Mucosa of descending colon (tissue), 3 donors: Measurements from ENCODE around the gene SLC17A3. TPM values are rescaled to one million over a fixed set of nuclear protein-coding genes. Genes with fewer than 3 reads are reported as not detected.

Source experiments
- ATAC-seq: fragments of 200-7000 bp; cut with Tn5 transposase; one replicate; pipeline ENCODE4 v1.9.1; 2020; ENCODE audit warnings: mild to moderate bottlenecking, moderate library complexity
- DNase-seq, 3 donors: peaks; one replicate each; pipeline ENCODE4 v3.0.0-alpha.2; 2020
- H3K36me3 ChIP-seq: fragments of 200-600 bp; one replicate; pipeline ENCODE4 v1.8.0; 2021; ENCODE audit warnings: low read depth, mild to moderate bottlenecking
- H3K4me1 ChIP-seq: fragments of 200-600 bp; one replicate; pipeline ENCODE4 v1.8.0; 2021; ENCODE audit warnings: low read depth, mild to moderate bottlenecking
- H3K4me3 ChIP-seq: fragments of 200-600 bp; one replicate; pipeline ENCODE4 v1.8.0; 2021; ENCODE audit warnings: mild to moderate bottlenecking
- H3K9me3 ChIP-seq: fragments of 200-600 bp; one replicate; pipeline ENCODE4 v1.8.0; 2021; ENCODE audit warnings: mild to moderate bottlenecking
- CTCF ChIP-seq: fragments of 200-600 bp; IDR thresholded peaks from one replicate; pipeline ENCODE4 v1.8.0; 2022; ENCODE audit warnings: antibody characterized with exemption, mild to moderate bottlenecking
- intact Hi-C, 2 donors: fragments of 100-400 bp; cut with DNase I in 1 of 2; cut with micrococcal nuclease in 1 of 2; formaldehyde crosslinking; loops; one replicate each; pipeline versions ENCODE4 v1.11.0 to v1.11.1; 2022; cut with DNase I, micrococcal nuclease
- total RNA-seq, 3 donors: library from RNA; stranded (reverse); fragmentation: NEBNext Ultra II Directional in 2 of 3; extraction: Animal tissue kit (Norgen Biotek cat#: 25700) in 2 of 3; gene quantifications; one replicate each; pipeline versions ENCODE4 v1.2.1 to v1.2.4, GENCODE V29; 2021 to 2023
- donor health status: DM: no; HTN: no; CAD: no; lungs with moderate emphysema.
- donor health status: DM: no; HTN: no; CAD: no.
- donor health status: DM: no; HTN: yes; CAD: no.

Gene SLC17A3
- total RNA-seq, 3 donors from 2014 or later: not detected

DNA sequence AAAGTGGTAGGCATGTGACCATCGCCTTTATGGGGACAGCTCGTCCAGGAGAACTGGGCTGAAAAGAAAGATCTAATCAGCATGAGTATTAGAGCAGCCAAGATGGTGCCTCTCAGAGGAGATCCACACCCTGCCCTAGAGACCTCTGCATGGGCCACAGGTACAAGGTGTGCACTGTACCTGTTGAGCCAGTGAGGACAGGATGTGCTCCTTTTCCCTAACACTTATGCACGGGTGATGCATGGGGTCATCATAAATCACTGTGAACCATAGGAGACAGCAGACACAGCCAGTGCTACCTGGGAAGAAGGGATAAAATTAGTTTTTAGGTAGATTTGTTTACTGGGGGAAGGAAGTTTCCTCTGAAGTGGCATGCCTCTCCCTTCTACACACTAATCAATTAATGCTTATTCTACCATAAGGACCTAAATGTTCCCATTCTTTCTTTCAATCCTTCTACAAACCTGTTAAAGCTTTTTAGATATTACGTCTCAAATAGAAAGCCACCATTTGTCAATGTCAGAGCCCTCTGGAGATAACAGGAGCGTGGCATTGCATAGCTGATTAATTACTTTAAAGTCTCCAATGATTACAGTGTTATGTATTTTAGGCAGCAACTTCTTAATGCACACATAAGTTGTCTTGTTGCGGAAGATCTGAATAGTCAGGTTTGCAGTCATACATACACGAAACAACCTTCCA lies 42.9 kb upstream of the SLC17A3 start:
- H3K36me3 ChIP-seq: no peaks in the 10 kb centered on the region
- no peak overlapping the region for H3K4me3 ChIP-seq
- no peaks in the 10 kb centered on the region for H3K9me3 ChIP-seq
- intact Hi-C loops: no loop called here
- H3K4me1 ChIP-seq: no peaks in the 10 kb centered on the region
- ATAC-seq: no peak
- no peak for DNase-seq
- no peak for TF ChIP-seq CTCF

- H3K4me1 ChIP-seq: no peaks in the 10 kb centered on the region
- H3K4me3 ChIP-seq: no peak overlapping the region
- no peak for ATAC-seq
- H3K36me3 ChIP-seq: no peaks in the 10 kb centered on the region
- DNase-seq: no peak
- TF ChIP-seq CTCF: no peak
- H3K9me3 ChIP-seq: no peaks in the 10 kb centered on the region
- intact Hi-C loops: no loop called here
Observed at GRCh38 chr6:25916330-25916729, 42.3 kb upstream of the SLC17A3 start.

- no peak for TF ChIP-seq CTCF
- Histone ChIP-seq H3K4me1 (no peaks in the 10 kb centered on the region), H3K9me3 (no peaks in the 10 kb centered on the region), H3K36me3 (no peaks in the 10 kb centered on the region), H3K4me3 (no peak overlapping the region)
- ATAC-seq (no peak), DNase-seq (no peak)
- intact Hi-C loops: no loop called here
Observed at GRCh38 chr6:25913741-25914140, 39.7 kb upstream of the SLC17A3 start.

DNA sequence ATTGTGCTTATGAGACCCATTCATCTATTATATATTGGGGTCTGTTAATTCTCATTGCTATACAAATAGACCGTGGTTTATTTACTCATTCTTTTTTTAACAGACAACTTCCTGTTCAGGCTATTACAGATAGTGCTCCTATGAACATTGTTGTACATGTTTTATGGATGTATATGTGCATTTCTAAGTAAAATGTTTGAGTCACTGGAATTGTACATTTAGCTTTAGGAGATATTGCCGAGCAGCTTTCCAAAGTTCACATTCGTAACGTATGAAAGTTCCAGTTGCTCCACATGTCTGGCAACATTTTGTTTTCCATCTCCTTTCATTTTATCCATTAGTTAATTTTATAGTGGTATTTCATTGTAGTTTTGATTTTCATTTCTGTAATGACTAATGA lies 37.3 kb upstream of the SLC17A3 start:
- H3K36me3 ChIP-seq: no peaks in the 10 kb centered on the region
- DNase-seq: no peak
- intact Hi-C loops: no loop called here
- peak; percentile 77 for ATAC-seq
- no peak overlapping the region for H3K4me3 ChIP-seq
- H3K4me1 ChIP-seq: no peaks in the 10 kb centered on the region
- no peaks in the 10 kb centered on the region for H3K9me3 ChIP-seq
- no peak for TF ChIP-seq CTCF

DNA sequence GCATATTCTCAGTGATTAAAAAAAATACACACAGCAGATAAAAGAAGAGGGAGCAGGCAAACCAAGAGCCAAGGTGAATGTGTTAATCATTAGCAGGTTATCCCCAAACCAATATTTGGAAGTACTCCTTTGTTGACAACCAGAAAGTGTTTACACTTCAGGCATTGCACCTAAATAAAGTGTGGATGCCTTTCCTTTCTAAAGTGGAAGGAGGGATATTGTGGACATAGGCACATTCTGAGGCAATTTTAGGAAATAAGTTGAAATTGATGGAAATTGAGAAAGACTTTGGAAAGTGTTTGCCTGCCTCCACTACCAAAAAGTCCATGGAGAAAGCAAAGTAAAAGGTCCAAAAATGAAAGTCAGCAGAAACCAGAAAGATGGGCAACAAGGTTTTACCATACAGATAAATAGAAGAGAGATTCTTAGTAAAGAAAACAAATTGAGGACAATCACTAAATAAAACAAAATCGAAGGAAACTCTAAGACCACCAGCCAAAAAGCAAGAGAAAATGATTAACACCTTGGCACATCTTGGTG lies 33.5 kb upstream of the SLC17A3 start:
- no peak for ATAC-seq

More for the DNA sequence above, 33.5 kb upstream of the SLC17A3 start:
- intact Hi-C loops: no loop called here
- no peak for TF ChIP-seq CTCF
- Histone ChIP-seq H3K4me3 (no peak overlapping the region), H3K9me3 (no peaks in the 10 kb centered on the region), H3K4me1 (no peaks in the 10 kb centered on the region), H3K36me3 (no peaks in the 10 kb centered on the region)
- DNase-seq: no peak
